ENCODE measurements around the gene CD300E.
A peak's percentile ranks its signal among the peaks of the same experiment; 100 is the strongest.

The CD300E gene, protein sequence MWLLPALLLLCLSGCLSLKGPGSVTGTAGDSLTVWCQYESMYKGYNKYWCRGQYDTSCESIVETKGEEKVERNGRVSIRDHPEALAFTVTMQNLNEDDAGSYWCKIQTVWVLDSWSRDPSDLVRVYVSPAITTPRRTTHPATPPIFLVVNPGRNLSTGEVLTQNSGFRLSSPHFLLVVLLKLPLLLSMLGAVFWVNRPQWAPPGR

DNA sequence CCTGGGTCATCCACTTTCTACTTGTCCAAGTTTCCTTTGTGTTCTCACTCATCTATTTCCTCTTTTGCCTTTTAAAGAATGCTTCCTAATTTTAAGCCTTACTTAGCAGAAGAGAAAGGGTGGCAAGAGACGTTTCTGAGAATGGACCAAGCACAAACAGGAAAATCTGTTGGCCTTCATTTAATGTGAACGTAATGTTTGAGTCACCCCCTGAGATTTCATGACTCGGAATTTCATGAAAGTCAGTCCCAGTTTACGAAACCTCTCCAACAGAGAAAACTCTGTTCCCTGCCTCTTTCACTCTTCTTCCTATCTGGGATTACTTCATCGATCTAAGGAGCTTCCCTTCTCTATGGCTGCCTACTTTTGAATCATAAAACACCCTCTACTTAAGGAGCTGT is at the start of gene CD300E:
Gene CD300E (minus strand): TSS at position 46 of the 401 bp plus-strand sequence. CDS start 117 bp downstream, outside the sequence.
- no peaks in the 10 kb centered on the region for H3K9me3 Mint-ChIP-seq
- ATAC-seq, result no peak
- no peaks in the 10 kb centered on the region for H3K4me1 Mint-ChIP-seq
- DNase-seq (ENCODE audit: low spot score in 2 of 2), result no peak
- H3K27ac Mint-ChIP-seq, result no peak within 1 kb of the TSS
- H3K4me3 Mint-ChIP-seq, result no peak within 1 kb of the TSS
- H3K36me3 Mint-ChIP-seq, result no peaks in the 10 kb centered on the region

DNA sequence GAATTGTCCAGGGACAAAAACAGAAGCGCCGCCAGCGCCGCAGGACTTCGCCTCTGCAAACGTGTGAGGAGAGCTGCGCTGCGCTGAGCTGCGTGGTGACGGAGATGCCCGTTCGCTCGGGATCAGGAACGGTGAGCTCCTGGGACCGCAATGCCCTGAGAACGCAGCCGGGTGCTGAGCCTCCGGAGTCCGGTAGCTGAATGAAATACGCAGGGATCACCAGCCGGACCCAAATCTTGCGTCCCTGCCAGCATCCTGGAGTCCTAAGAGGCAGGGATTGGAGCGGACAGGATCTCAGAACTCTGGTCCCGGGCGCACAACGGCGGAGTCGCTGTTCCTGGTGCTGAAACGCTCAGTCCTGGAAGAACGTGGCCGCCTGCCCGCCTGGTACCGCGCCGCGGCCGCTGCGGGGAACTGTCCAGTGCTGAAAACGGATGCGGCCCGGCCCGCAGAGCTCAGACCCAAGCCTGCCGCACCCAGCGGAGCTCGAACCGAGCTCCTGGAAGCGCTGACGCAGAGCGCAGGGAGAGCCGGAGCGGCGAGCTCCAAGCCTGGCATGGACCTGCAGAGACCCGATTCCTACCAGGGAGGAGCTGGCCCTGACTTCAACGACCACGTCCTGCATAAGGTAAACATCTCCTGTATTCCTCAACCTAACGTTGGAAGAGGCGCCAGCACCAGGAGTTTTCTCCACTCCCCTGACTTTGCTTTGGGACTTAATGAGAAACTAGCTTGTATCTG is 47.7 kb upstream of the CD300E start:
- Mint-ChIP-seq H3K27ac (no peak overlapping the region), H3K36me3 (no peaks in the 10 kb centered on the region), H3K4me1 (peaks cover 5% of the 10 kb centered on the region), H3K4me3 (no peak overlapping the region), H3K9me3 (no peaks in the 10 kb centered on the region)
- peak; percentile 47 to 66 for DNase-seq (ENCODE audit: low spot score in 2 of 2)
- peak; percentile 83 for ATAC-seq

DNA sequence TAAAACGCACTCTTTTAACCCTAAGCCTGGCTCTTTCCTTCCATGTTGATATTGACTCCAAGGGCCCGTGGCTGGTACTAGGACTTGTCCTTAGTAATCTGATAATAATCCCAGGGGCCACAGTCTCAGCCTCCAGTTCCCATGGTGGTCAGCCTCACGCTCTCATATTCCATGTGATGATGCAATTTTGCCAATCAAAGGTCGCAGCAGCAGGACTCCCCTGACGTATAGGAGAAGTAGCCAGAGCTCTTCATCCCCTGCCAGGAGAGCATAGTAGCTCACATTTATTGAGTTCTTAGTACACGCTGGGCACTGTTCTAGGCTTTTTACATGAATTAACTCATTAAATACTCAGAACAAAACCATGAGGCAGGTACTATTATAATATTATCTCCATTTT is 46.8 kb upstream of the CD300E start:
- Mint-ChIP-seq H3K36me3 (no peaks in the 10 kb centered on the region), H3K27ac (no peak overlapping the region), H3K9me3 (no peaks in the 10 kb centered on the region), H3K4me1 (peaks cover 5% of the 10 kb centered on the region), H3K4me3 (no peak overlapping the region)
- ATAC-seq (no peak), DNase-seq (ENCODE audit: low spot score in 2 of 2) (no peak)

DNA sequence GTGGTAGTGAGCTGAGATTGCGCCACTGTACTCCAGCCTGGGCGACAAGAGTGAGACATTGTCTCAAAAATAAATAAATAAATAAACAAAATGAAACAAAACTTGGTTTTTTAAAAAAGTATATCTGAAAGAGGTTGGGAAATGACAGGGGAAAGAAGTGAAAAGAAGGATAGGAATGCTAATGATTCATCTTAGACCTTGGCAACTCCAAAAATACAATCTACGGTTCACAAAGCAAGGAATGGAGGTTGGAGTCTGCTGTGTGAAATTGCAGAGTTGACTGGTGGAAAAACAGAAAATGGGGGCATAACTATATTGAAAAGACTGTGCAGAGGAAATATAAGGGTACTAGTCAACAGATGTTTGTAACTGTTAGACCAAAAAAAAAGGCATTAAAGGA is 40.0 kb upstream of the CD300E start:
- Mint-ChIP-seq H3K9me3 (no peaks in the 10 kb centered on the region), H3K4me1 (no peaks in the 10 kb centered on the region), H3K4me3 (no peak overlapping the region), H3K36me3 (no peaks in the 10 kb centered on the region), H3K27ac (no peak overlapping the region)
- no peak for DNase-seq (ENCODE audit: low spot score in 2 of 2)
- no peak for ATAC-seq

DNA sequence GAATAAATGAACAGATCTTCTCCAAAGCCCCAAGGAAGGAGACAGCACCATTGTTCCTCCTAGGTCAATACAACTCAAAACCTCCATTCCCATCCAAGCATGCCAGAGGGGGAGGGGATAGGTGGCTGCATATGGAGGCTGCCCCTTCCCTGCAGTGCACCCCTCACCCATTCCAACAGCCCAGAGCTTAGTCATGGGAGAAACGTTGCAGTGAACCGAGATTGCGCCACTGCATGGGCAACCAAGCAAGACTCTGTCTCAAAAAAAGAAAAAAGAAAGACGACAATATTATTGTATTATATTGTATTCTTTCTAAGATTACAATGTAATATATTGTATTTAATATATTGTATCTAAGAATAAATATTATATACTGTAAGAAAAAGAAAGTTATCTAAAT is 36.4 kb upstream of the CD300E start:
- H3K4me3 Mint-ChIP-seq, result no peak overlapping the region
- H3K36me3 Mint-ChIP-seq, result no peaks in the 10 kb centered on the region
- H3K27ac Mint-ChIP-seq, result no peak overlapping the region
- DNase-seq (ENCODE audit: low spot score in 2 of 2) (no peak), ATAC-seq (no peak)
- H3K9me3 Mint-ChIP-seq, result no peaks in the 10 kb centered on the region
- peaks cover 9% of the 10 kb centered on the region for H3K4me1 Mint-ChIP-seq

DNA sequence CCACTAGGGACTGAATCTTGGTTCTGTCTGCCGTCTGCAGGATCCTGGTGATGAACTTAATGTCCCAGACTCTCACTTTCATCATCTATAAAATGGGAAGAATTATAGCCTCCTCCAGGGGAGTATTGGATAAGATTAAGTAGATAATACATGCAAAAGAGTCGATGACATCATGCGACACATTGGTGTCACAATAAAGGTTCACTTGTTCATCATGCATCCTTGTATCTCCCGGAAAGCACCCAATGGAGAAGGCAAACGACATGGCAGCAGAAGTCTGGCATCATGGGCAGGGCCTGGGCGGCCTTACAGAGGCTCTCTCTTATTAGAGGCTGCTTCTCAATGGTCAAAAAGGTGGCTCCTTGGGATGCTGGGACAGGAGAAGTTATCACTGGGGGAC is 35.1 kb upstream of the CD300E start:
- Mint-ChIP-seq H3K4me1 (peaks cover 9% of the 10 kb centered on the region), H3K4me3 (no peak overlapping the region), H3K36me3 (no peaks in the 10 kb centered on the region), H3K9me3 (no peaks in the 10 kb centered on the region), H3K27ac (no peak overlapping the region)
- no peak for ATAC-seq
- DNase-seq (ENCODE audit: low spot score in 2 of 2), result no peak

DNA sequence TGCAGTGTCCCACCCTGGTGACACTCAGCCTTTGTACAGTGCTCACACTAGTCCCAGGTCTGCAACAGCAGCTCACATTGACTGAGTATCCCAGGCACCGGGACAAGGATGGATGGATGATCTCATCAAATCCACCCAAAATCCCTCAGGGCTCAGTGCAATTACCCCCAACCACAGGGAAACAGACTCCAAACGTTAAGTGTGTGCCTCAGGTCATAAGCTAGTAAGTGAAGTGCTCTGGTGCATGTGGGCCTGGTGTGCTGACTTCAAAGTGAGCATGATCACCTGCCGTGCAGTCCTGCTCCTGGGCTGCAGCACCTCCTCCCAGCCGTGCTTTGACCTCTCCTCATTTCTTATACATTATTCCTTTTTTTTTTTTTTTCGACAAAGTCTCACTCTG is 31.2 kb upstream of the CD300E start:
- ATAC-seq, result no peak
- Mint-ChIP-seq H3K9me3 (no peaks in the 10 kb centered on the region), H3K4me3 (no peak overlapping the region), H3K27ac (no peak overlapping the region), H3K36me3 (no peaks in the 10 kb centered on the region), H3K4me1 (peaks cover 9% of the 10 kb centered on the region)
- no peak for DNase-seq (ENCODE audit: low spot score in 2 of 2)

DNA sequence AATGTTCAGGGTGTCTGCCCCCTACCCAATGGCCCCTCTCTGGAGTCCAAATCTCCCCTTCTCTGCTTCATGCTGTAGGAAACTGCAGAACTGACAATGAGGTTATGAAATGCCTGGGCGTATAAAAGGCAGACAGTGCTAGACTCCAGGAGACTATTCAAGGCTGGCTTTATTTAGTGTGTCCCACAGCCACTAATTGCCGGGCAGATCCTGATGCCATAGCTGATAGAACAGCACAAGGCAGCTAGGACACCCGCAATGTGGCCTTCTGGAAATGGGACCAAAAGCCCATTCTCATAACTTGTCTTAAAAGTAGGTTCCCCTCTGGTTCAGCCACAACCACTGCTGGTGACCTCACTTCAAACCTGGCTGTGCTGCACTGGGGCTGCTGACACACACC is 28.5 kb upstream of the CD300E start:
- peaks cover under 1% of the 10 kb centered on the region for H3K4me1 Mint-ChIP-seq
- H3K36me3 Mint-ChIP-seq, result no peaks in the 10 kb centered on the region
- H3K4me3 Mint-ChIP-seq, result no peak overlapping the region
- no peaks in the 10 kb centered on the region for H3K9me3 Mint-ChIP-seq
- DNase-seq (ENCODE audit: low spot score in 2 of 2) (no peak), ATAC-seq (no peak)
- no peak overlapping the region for H3K27ac Mint-ChIP-seq

DNA sequence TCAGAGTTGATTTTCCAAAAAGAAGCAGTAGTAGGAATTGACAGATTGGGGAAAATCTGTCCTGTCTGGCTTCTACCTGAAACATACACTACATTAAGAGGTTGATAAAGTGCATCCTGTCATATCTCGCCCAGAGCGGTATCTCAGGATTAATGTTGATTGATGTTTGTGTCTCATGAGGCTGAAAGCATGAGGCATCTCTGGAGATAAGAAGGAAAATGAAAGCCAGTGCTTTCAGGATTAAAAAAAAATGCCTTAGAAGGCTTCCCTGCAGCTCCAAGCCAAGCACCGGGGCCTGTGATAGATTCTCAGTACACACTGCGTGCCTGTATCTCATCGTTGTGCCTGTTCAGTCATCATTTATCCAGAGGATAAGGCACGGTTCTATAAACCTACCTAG is 26.4 kb upstream of the CD300E start:
- Mint-ChIP-seq H3K27ac (no peak overlapping the region), H3K4me3 (no peak overlapping the region), H3K9me3 (no peaks in the 10 kb centered on the region), H3K4me1 (no peaks in the 10 kb centered on the region), H3K36me3 (no peaks in the 10 kb centered on the region)
- ATAC-seq (no peak), DNase-seq (ENCODE audit: low spot score in 2 of 2) (no peak)

DNA sequence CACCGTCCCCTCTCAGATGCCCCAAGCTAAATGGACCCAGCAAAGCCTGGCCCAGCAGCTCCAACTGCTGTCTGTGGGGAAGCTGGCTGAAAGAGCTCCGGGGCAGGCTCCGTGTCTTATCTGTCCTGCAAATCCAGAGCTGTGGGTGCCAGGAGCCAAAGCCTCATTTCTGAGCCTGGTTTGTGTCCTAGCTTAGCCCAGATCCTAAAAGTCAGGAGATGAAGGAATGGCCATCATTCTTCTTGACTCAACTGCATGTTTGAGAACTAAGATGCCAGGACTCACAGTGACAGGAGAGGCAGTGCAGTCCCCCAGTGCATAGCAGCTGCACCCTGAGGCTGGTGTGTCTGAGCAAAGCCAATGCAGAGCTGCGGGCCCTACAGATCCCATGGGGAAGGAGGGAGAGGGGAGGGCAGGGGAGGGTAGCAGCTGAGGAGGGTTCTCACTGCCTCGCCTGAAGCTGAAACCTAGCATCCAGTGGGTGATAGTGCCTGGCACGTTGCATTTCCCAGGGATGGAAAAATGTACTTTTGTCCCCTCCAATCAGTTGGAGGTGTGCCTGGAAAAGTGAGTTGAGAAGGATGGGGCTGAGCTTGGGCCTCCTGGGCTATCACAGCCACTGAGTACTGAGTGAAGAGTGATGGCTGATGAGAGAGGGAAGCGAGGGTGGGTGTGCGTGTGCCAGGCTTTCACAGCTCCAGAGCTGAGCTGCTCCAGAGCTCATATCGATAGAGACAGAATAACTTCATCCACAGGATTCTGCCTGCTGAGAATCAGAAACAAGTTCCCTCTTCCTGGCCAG is 24.5 kb upstream of the CD300E start:
- H3K9me3 Mint-ChIP-seq, result no peaks in the 10 kb centered on the region
- H3K4me1 Mint-ChIP-seq, result no peaks in the 10 kb centered on the region
- no peaks in the 10 kb centered on the region for H3K36me3 Mint-ChIP-seq
- no peak for DNase-seq (ENCODE audit: low spot score in 2 of 2)
- no peak overlapping the region for H3K4me3 Mint-ChIP-seq
- ATAC-seq, result no peak
- H3K27ac Mint-ChIP-seq, result no peak overlapping the region

DNA sequence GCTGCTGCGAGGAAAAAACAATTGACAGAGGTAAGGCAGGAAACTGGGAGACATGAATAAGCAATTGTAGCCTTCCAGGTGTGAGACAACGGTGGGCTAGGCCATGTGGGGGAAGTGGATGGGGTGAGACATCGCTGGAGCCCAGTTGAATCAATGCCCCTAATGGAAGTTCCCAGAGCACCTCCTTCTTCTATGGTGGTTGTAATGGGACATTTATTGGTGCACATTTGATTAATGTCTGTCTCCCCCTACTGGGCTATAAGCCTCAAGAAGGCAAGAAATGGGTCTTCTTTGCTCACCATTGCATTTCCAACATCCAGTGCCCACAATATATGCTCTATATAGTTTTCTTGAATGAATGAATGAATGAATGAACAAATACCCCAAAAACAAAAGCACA is 22.7 kb upstream of the CD300E start:
- Mint-ChIP-seq H3K9me3 (no peaks in the 10 kb centered on the region), H3K27ac (no peak overlapping the region), H3K4me1 (peaks cover 8% of the 10 kb centered on the region), H3K36me3 (no peaks in the 10 kb centered on the region), H3K4me3 (no peak overlapping the region)
- peak; percentile 47 for ATAC-seq
- no peak for DNase-seq (ENCODE audit: low spot score in 2 of 2)

DNA sequence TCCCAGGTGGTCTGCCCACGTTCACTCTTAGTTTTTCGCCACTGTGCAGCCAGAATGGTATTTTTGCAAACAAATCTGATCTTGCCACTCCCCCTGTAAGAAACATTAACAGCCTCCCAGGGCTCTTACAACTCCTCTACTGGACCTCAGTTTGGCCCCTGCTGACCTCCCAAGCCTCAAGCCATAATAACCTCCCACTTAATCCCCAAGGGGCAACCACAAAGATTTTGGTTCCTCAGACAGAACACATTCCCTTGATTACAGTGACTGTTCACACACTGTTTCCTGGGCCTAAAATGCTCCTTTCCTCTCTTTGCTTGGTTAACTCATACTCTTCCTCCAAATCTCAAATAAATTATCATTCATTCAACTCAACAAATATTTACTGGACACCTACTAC is 21.5 kb upstream of the CD300E start:
- Mint-ChIP-seq H3K27ac (no peak overlapping the region), H3K4me3 (no peak overlapping the region), H3K4me1 (peaks cover 13% of the 10 kb centered on the region), H3K36me3 (no peaks in the 10 kb centered on the region), H3K9me3 (no peaks in the 10 kb centered on the region)
- no peak for DNase-seq (ENCODE audit: low spot score in 2 of 2)
- ATAC-seq, result no peak

DNA sequence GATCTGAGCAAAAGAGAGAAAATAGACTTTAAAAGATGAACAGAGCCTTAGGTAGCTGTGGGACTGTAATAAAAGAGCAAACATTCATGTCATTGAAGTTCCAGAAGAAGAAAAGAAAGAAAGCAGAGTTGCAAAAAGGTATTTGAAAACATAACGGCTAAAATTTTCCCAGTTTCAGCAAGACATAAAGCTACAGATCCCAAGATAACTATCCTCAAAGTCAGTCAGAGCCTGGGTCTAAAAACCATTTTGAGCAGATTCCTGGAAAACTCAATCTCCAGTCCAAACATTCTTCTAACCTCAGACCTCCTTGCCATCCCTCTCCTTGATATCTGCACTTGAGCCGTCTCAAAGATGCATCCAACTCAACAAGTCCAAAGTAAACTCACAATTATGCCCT is 20.9 kb upstream of the CD300E start:
- Mint-ChIP-seq H3K4me3 (no peak overlapping the region), H3K27ac (no peak overlapping the region)
- ATAC-seq, result no peak

DNA sequence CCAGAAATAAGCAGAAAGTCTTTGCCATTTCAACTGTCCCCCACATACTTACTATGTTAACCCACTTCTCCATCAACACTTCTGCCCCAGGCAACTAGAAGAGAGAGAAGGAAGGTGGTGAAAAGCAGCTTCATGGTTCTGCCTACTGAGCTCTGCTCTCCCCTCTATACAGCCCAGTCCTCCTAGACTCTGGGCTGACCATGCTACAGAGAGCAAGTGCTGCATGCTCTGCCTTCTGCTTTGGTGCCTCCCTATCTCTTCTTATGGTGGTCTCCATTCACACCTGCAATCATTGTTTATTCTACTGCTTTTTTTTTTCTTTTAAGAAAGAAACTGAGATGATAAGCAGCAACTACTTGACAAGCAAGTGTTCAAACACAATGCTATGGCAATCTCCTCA is 20.3 kb upstream of the CD300E start:
- DNase-seq (ENCODE audit: low spot score in 2 of 2) (no peak), ATAC-seq (no peak)
- Mint-ChIP-seq H3K9me3 (no peaks in the 10 kb centered on the region), H3K4me3 (no peak overlapping the region), H3K27ac (no peak overlapping the region), H3K36me3 (no peaks in the 10 kb centered on the region), H3K4me1 (peaks cover 20% of the 10 kb centered on the region)

More for the DNA sequence above, 20.9 kb upstream of the CD300E start:
- Mint-ChIP-seq H3K9me3 (no peaks in the 10 kb centered on the region), H3K36me3 (no peaks in the 10 kb centered on the region), H3K4me1 (peaks cover 19% of the 10 kb centered on the region)
- DNase-seq (ENCODE audit: low spot score in 2 of 2), result no peak

DNA sequence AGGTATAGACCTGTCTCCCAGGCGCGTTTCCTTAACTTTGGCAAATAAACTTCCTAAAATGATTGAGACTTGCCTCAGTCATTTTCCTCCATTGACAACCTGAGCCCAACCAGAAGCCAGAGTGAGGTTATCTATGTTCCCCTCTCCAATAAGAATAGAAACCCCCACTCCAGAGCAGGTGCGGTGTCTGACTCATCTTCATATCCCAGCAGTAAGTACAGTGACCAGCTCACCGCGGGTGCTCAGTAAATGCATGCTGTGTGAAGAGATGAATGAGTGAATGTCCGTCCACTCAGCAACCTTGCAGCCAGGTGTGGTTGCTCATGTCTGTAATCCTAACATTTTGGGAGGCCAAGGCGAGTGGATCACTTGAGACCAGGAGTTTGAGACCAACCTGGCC is 19.5 kb upstream of the CD300E start:
- Mint-ChIP-seq H3K4me1 (peaks cover 20% of the 10 kb centered on the region), H3K27ac (no peak overlapping the region), H3K36me3 (no peaks in the 10 kb centered on the region), H3K9me3 (no peaks in the 10 kb centered on the region), H3K4me3 (no peak overlapping the region)
- no peak for DNase-seq (ENCODE audit: low spot score in 2 of 2)
- ATAC-seq, result no peak

DNA sequence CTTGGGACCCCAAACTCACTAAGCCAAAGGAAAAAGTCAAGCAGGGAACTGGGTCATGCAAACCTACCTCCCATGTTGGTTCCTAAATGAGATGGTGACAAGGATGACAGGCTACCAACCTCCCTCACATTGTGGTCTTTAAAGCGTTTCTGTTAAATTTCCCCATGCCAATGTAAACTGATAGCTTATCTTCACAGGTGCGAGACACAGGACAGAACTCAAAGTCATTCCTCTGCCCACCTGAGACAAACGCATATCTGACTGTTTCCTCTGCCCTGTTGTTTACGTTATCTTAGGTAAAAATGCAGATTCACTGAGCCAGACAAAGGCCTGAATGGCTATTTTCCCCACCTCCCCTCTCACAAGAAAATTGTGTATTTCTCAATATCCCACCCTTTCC is 19.0 kb upstream of the CD300E start:
- H3K4me1 Mint-ChIP-seq, result peaks cover 20% of the 10 kb centered on the region
- no peak overlapping the region for H3K27ac Mint-ChIP-seq
- no peaks in the 10 kb centered on the region for H3K36me3 Mint-ChIP-seq
- no peaks in the 10 kb centered on the region for H3K9me3 Mint-ChIP-seq
- ATAC-seq (no peak), DNase-seq (ENCODE audit: low spot score in 2 of 2) (no peak)
- no peak overlapping the region for H3K4me3 Mint-ChIP-seq

Data from stimulated activated effector memory CD8-positive, alpha-beta T cell treated with anti-CD3 and anti-CD28 coated beads, Interleukin-12 subunit alpha, Interleukin-12 subunit beta, amount 100 ng/mL, for 72 hours (primary cell).